ENCODE data around the gene ANGPTL1.

The ANGPTL1 gene, protein sequence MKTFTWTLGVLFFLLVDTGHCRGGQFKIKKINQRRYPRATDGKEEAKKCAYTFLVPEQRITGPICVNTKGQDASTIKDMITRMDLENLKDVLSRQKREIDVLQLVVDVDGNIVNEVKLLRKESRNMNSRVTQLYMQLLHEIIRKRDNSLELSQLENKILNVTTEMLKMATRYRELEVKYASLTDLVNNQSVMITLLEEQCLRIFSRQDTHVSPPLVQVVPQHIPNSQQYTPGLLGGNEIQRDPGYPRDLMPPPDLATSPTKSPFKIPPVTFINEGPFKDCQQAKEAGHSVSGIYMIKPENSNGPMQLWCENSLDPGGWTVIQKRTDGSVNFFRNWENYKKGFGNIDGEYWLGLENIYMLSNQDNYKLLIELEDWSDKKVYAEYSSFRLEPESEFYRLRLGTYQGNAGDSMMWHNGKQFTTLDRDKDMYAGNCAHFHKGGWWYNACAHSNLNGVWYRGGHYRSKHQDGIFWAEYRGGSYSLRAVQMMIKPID

DNA sequence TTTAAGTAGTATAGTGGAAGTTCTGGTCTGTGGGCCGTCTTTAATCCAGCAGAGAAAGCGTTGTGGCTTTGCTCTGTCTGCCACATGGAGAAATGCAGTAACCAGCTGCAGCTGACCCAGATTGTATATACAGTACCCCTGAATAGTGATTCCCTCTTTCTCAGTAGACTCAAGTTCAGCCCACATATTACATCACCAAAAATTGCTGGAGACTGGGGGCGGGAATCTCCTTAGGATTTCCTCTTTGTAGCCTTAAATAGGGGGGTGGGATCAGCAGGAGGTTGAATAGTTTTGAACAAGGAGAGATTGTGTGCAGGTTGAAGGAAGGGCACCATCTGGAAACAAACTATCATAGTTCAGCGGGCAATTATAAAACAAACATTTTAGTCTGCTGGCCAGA is at the start of gene ANGPTL1:
ANGPTL1 (minus strand) TSS at position 134 of the 400 bp plus-strand sequence. CDS start 5,301 bp downstream, outside the sequence.
- no peak for DNase-seq

DNA sequence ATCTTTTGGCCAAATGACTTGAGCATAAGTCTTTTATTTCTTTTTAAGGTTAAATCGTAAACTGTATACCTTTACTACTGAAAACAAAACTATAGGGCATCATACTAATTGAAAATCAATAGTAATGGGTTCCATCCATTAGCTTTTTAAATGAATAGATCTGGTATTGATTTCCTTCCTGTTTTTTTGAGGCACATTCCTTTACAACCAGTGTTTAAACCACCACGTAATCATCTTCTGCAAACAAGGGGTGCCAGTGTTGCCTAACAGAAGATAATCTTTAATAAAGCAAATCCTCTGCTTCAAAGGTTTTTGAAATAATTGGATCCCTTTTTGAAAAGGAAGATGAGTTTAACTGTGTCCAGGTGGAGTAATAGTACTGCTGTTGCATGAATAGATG is 48.7 kb upstream of the ANGPTL1 start:
- no peak for DNase-seq

- DNase-seq, result no peak
Measured at GRCh38 chr1:178918955-178919354, 48.1 kb upstream of the ANGPTL1 start.

GRCh38 chr1:178918308-178918707 is 47.4 kb upstream of the ANGPTL1 start:
- no peak for DNase-seq

DNA sequence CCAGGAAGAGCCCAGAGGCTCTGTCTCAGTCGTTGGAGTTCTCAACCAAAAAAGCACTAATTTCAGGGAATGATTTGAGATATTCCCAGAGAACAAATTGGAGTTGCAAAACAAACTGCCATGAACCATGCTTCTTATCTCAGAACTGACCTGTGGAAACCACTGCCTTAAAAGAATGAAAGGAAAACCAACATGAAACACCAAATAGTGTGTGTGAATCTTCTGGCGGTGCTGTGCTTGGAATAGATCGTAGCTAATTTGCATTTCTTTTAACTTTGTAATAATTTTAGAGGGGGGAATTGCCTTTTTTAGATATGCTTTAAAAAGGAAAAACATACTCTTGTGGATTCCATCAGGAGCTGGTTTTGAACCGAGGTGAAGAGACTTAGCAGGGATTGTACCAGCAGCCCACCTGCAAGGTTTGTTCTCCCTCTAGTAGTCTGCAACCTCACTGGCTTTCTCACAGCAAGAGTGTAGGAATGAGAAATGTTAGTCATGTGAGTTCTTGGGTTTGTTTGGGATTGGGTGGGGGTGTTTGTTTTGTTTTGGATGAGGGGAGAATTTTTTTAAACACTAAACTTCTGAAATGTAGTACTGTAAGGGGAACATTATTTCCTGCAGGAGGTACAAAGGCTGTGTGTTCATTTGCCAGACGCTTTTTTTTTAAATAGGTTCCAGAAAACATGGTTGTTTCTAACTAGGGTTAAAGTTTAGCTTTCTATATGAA is 45.7 kb upstream of the ANGPTL1 start:
- no peak for DNase-seq

DNA sequence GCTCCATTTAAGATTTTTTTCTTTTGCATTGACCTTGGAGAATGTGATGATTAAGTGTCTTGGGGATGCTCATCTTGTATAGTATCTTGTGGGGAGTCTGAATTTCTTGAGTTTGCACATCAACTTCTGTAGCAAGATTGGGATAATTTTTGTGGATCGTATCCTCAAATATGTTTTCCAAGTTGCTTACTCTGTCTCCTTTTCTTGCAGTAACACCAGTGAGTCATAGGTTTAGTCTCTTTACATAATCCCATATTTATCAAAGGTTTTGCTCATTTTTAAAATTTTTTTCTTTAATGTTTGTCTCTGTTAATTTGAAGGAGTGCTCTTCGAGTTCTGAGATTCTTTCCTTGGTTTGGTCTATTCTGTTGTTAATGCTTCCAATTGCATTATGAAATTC is 41.7 kb upstream of the ANGPTL1 start:
- no peak for DNase-seq

- DNase-seq, result no peak
Measured at GRCh38 chr1:178910023-178910422, 39.1 kb upstream of the ANGPTL1 start.

DNA sequence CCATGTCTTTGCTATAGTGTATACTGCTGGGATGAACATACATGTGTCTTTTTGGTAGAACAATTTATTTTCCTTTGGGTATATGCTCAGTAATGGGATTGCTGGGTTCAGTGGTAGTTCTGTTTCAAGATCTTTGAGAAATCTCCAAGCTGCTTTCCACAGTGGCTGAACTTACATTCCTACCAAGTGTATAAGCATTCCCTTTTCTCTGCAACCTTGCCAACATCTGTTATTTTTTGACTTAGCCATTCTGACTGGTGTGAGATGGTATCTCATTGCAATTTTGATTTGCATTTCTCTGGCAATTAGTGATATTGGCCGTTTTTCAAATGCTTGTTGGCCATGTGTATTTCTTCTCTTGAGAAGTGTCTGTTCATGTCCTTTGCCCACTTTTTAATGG is 37.5 kb upstream of the ANGPTL1 start:
- DNase-seq, result no peak

GRCh38 chr1:178901482-178902125 is 30.7 kb upstream of the ANGPTL1 start:
- no peak for DNase-seq

- DNase-seq, result no peak
Measured at GRCh38 chr1:178899402-178899801, 28.5 kb upstream of the ANGPTL1 start.

GRCh38 chr1:178898401-178898800 is 27.5 kb upstream of the ANGPTL1 start:
- DNase-seq, result no peak

DNA sequence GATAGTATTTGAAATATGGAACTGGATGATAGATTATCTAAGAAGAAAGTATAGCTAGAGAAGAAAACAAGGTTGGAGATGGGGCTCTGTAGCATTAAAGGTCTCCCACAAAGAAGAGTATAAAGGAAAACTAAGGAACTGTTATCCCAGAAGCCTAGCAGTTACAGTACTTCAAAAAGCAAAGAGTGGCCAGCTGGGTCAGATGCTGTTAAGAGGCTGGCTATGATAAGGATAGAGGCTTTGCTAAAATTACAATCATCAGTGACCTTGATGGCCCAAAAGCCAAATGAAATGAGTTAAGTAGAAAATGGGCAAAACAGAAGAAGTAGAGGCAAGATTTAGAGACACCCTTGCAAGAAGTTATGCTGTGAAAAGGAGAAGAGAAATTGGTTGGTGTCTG is 25.1 kb upstream of the ANGPTL1 start:
- no peak for DNase-seq

DNA sequence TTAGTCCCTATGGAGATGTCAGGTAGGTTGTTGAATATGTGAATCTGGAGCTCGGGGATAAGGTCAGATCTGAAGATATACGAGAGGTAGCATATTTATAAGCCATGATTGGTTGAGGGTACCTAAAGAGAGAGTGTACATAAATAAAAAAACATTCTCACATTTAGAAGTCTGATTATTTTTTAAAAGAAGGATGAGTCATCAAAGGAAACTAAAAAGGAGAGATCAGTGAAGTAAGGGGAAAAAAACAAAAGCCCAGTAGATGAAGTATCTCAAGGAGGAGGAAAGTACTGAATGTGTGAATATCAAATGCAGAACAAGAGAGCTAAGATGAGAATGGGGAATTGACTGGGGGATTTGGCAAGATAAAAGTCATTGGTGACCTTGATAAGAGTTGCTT is 15.7 kb upstream of the ANGPTL1 start:
- no peak for DNase-seq

DNA sequence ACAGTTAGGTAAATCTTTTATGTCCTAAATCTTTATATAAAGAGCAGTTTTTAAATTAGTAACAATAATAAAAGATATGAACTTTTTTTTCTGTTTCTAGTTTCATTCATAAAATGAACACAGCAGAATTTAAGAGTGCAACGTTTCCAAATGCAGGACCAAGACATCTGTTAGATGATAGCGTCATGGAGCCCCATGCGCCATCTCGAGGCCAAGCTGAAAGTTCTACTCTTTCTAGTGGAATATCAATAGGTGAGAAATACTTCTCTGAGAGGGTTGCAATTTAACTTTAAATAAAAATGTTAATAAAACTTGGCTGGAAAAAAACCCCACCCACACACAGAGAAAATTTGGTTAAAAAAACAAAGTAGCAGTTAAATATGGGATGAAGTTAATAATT is 15.0 kb upstream of the ANGPTL1 start:
- DNase-seq, result no peak

DNA sequence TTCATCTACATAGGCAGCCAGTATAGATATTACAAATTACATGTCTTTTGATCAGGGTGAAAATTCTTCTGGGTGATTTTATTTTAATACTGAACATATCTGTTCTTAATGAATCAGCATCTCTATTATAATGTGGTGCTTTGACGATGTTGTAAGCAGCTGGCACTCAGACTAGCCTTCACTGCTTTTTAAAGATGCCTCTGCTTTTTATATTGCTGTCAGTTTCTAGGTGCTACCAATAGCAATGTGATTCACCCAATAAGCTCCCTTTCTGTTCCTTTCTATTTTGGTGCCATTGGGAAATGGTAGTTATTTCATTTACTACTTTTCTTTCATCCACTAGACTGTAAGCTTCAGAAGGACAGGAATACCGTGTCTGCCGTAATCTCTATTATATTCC is 11.1 kb upstream of the ANGPTL1 start:
- no peak for DNase-seq

DNA sequence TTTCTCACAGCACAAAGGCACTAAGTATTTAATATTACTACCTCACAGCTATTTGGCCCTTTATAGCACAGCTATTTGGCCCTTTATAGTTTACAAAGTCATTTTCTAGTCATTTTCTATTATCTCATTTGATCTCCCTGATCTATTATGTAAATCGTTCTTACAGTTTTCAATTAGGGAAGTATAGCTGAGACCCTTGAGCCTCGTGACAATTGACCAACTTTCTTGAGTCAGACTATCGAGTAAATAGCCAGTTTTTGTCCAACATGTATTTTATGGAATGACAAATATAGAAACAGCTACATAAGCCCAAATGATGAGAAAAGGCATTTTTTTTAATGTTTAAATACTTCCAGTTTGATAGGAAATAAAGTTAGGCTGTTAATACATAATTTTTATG is 7.0 kb upstream of the ANGPTL1 start:
- no peak for DNase-seq

DNA sequence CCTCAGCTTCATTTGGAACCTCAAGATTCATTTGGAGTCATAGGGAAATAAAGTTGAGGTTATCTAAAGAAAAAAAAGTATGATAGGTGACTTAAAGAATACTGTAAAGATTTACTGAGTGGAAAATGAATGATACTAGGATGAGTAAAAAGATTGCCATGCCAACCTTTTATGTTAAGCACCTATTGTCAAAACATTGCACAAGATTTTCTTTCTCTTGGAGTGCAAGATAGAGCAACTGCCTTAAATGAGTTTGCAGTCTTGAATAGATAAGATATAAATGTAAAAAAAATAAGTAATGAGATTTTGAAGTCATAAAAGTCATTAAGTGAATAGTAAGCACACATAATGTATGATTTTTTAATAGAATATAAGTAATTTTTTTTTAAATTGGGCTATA is 5.1 kb upstream of the ANGPTL1 start:
- no peak for DNase-seq

DNA sequence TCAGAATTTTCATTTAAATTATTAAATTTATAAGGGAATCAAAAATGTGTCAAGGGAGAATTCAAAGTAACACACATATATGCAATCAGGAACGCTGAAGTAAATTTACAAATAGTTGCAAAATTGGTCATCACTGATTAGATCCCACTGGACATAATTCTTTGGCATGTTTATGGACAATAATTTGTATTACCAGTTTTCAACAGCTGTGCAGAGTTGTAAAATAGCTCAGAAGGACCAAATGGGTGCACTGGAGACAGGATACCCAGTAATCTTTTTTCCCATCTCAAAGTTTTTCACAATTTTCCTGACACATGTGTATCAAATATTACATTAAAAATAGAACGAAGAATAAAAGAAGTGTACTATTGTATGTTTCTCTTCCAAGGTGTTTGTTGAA is 4.1 kb upstream of the ANGPTL1 start:
- no peak for DNase-seq

DNA sequence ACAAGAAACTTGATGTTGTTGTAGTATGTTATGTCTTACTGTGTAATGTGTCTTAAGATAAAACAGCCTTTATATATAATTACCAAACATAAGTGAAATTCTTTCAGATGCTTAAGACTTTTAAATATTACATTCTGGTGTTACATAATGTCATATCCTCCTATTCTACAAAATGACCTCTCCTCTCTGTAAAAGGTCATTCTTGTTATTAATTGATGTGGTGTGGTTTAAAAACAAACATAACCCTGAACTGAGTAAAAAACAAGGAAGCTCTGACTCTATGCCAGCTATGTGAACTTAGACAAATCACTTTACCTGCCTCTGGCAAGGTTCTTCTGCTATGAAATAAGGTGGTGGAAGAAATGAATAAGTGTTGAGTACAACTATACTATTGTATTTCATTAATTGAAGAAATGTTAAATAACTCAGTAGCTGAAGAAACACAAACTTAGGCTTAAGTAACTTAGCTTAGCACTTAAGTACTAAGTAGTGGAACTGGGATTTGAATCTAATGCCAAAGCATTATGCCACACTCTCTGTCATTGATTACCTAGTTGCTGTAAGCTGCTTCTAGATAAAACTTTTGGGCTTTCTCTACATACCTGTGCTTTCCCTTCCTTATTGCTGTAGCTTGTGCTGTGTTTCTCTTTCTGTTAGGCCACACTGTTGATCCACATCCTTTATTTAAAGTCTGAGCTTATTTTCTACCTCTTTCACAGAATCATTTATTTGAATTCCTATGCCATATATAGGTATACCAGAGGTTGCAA is 859 bp upstream of the ANGPTL1 start:
- no peak for DNase-seq

DNA sequence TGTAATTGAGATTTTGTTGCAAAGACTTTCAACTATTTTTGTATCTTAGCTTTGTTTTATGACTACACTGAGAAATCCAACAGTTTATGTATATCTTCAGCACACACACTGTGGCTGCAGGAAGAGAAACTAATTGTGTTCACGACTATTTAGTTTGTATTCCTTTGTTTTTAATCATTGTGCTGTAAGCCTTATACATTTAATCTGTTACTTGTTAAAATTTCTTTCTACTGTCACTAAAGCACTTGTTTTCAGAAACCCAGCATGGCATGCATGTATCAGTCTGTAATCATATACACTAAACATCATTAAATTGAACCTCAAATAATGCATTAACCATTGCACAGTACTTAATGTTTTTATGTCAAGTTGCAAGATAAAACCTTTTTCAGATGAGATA is 656 bp downstream of the ANGPTL1 start:
- DNase-seq, result no peak

DNA sequence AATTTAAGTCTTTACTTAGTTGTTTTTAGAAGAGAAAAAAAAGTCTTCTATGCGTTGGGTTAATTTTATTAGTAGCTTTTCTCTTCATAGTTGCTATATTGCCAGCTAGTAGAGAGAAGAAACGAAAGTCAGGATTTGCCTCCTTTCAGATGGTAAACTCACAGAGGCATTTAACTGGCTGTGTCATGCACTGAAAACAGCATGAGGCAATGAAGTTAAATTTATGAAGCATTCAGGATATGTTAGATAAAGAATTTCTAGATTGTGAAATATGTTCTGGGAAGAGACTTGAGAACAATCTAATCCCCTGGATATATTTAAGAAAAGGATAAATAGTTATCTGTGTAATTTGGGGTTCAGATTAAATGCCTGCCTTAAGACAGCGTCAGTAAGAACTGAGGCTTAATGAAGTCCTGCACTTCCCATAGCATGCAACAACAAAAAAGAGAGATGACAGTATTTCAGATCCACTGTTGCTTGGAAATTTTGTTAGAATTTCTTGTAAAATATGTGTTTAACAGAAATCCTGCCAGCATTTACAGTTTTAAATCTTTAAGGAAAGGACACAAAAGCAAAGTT is 1.7 kb downstream of the ANGPTL1 start:
- no peak for DNase-seq

DNA sequence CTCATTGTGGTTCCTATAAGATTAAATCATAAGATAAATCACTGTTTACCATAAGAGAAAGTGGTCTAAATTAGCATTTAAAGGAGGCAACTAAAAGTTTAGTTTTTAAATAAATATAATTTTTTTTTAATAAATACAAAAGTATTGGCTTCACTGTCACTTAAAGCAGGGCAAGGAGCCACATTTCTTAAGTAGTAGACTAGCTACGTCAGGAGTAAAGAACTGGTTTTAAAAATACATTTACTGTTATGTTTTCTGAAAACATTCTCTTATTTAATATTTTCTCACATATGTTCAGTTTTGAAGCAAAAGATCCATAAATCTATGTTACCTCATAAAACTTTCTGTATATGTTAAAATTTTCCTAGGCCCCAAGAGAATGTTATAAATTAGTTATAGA is 2.2 kb downstream of the ANGPTL1 start:
- no peak for DNase-seq

GRCh38 chr1:178867670-178868069 is 3.2 kb downstream of the ANGPTL1 start:
- no peak for DNase-seq

Data from NCI-H774 (cell line).